GM12875 (cell line): ENCODE measurements around the gene PYGO1.

ENCODE experiments used
- H3K4me3 ChIP-seq: one replicate; pipeline ENCODE4 v1.5.1; 2011; ENCODE audit warnings: low read depth, low read length, control low read depth
- CTCF ChIP-seq: IDR thresholded peaks from 2 replicates; pipeline ENCODE4 v1.5.1; 2011; ENCODE audit warnings: low read depth, mild to moderate bottlenecking, control low read depth, inconsistent platforms, low read length, moderate library complexity, borderline replicate concordance; ENCODE audit not compliant: insufficient read depth

PYGO1 gene

GRCh38 chr15:55522742-55523450 is 65.2 kb downstream of the PYGO1 start:
- no peak overlapping the region for H3K4me3 ChIP-seq
- TF ChIP-seq CTCF = no peak

- no peak overlapping the region for H3K4me3 ChIP-seq
- TF ChIP-seq CTCF = no peak
Observed at GRCh38 chr15:55518641-55519040, 69.5 kb downstream of the PYGO1 start.

DNA sequence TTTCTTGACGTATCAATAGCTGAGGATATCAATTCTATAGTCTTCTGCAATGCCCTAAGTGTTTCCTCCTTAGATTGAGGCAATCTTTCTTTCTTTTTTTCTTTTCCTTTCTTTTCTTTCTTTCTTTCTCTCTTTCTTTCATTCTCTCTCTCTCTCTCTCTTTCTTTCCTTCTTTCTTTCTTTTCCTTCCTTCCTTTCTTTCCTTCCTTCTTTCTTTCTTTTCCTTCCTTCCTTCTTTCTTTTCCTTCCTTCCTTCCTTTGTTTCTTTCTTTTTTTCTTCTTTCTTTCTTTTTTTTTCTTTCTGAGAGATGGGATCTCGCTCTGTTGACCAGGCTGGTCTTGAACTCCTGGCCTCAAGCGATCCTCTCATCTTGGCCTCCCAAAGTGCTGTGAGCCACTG is 70.1 kb downstream of the PYGO1 start:
- no peak for TF ChIP-seq CTCF
- H3K4me3 ChIP-seq = no peak overlapping the region

GRCh38 chr15:55515991-55516776 is 72.0 kb downstream of the PYGO1 start:
- H3K4me3 ChIP-seq = no peak overlapping the region
- TF ChIP-seq CTCF = no peak

DNA sequence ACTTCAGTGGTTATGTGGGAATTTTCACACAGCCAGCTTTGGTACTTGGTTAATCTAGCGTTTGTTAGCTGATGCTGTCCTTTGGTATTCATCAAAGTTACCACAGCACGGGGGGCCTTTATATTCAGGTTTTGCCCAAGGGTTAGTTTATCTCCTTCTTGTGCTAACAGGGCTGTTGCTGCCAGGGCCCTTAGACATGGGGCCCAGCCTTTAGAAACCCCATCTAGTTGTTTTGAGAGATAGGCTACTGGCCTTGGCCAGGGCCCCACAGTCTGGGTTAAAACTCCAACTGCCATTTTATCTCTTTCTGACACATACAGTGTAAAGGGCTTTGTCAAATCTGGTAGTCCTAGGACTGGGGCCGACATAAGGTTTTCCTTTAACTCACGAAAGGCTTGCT is 72.7 kb downstream of the PYGO1 start:
- no peak for TF ChIP-seq CTCF
- H3K4me3 ChIP-seq = no peak overlapping the region

DNA sequence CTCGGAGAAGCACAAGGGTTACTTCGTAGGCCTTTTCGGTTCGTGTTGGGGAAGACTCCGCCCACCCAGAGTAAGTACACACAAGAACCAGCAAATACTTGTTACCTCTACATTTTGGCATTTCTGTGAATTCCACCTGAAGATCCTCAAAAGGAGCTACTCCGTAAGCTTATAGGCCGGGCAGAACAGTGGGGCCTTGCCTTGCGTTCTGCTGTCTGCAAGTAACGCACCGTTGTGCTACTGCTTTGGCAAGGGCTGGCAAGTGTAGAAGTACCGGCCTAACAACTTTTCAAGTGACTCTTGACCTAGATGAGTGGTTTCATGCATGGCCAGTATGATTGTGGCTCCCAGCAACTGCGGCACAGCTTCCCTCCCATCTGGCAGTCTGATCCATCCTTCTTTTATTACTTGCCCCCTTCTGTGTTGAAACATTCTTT is 73.7 kb downstream of the PYGO1 start:
- TF ChIP-seq CTCF = no peak
- H3K4me3 ChIP-seq = no peak overlapping the region
